Heart right ventricle (tissue), 16 donors: ENCODE data around the gene PRSS16. TPM values are rescaled to one million over a fixed set of nuclear protein-coding genes. Genes with fewer than 3 reads are reported as not detected.

Source experiments
- ATAC-seq, 8 donors: fragments of 200-7000 bp; cut with Tn5 transposase; one replicate each; pipeline ENCODE4 v1.9.1; 2020; ENCODE audit warnings: mild to moderate bottlenecking in 8 of 8, moderate library complexity in 8 of 8, moderate number of reproducible peaks in 1 of 8
- DNase-seq, 2 donors: peaks; one replicate each; pipeline ENCODE4 v3.0.0-alpha.2; 2020
- H3K27ac ChIP-seq, 10 donors: fragments of 200-600 bp; sonication (generic) in 2 of 10; one replicate each; pipeline versions ENCODE4 v1.5.0 to v1.8.0; 2020 to 2022; ENCODE audit warnings: mild to moderate bottlenecking in 3 of 10
- H3K27me3 ChIP-seq, 7 donors: fragments of 200-600 bp; one replicate each; pipeline ENCODE4 v1.8.0; 2021 to 2022; ENCODE audit warnings: mild to moderate bottlenecking in 2 of 7
- H3K36me3 ChIP-seq, 9 donors: fragments of 200-600 bp; sonication (generic) in 1 of 9; one replicate each; pipeline versions ENCODE4 v1.5.0 to v1.8.0; 2020 to 2022; ENCODE audit warnings: mild to moderate bottlenecking in 2 of 9
- H3K4me1 ChIP-seq, 9 donors: fragments of 200-600 bp; sonication (generic) in 1 of 9; one replicate each; pipeline versions ENCODE4 v1.5.0 to v1.8.0; 2020 to 2022; ENCODE audit warnings: mild to moderate bottlenecking in 4 of 9
- H3K4me3 ChIP-seq, 10 donors: fragments of 200-600 bp; sonication (generic) in 2 of 10; one replicate each; pipeline versions ENCODE4 v1.5.0 to v1.8.0; 2020 to 2022; ENCODE audit warnings: mild to moderate bottlenecking in 7 of 10, moderate library complexity in 2 of 10
- H3K9me3 ChIP-seq, 11 donors: fragments of 200-600 bp in 10 of 11; sonication (generic) in 2 of 11; one replicate each; pipeline versions ENCODE4 v1.5.0 to v1.8.0; 2013 to 2022; ENCODE audit warnings: mild to moderate bottlenecking in 2 of 11, control low read depth in 1 of 11, moderate library complexity in 1 of 11
- WGBS, 2 donors: extraction: QIAGEN DNeasy Blood & Tissue Kit; methylation state at CpG; one replicate each; pipeline ENCODE4 v1.1.7; 2013; ENCODE audit warnings: inconsistent platforms in 1 of 2; 5-methylcytosine and 5-hydroxymethylcytosine counted together
- intact Hi-C, 10 donors: fragments of 100-400 bp; cut with DNase I; formaldehyde crosslinking; loops; one replicate each; pipeline versions ENCODE4 v1.11.1 to v1.14.2; 2022
- polyA plus RNA-seq, 2 donors: library from polyadenylated mRNA; stranded (reverse); fragments of 200-250 nt; gene quantifications; one replicate each; pipeline ENCODE4 v1.2.3, GENCODE V29; 2013
- total RNA-seq, 10 donors: library from RNA; stranded (reverse); fragmentation: NEBNext Ultra II Directional in 3 of 10; extraction: Animal tissue kit (Norgen Biotek cat#: 25700) in 3 of 10; gene quantifications; one replicate each; pipeline versions ENCODE4 v1.2.1 to v1.2.4, GENCODE V29; 2021 to 2023
- TF ChIP-seq, protein P1 (sequence below), 9 donors: fragments of 200-600 bp; sonication (generic) in 2 of 9; IDR thresholded peaks; one replicate each; pipeline versions ENCODE4 v1.5.0 to v1.8.0; 2021 to 2022; ENCODE audit warnings: antibody characterized with exemption in 9 of 9, mild to moderate bottlenecking in 5 of 9, moderate library complexity in 1 of 9
- donor health status: Arrhythmogenic right ventricular cardiomyopathy.
- donor health status: ischemic (EF 13 %, LVEDD 7.1; RV severe dilation, severe dysfunction).
- donor health status: healthy with polysubstance abuse.
- donor health status: DM: no; HTN: yes; CAD: no.
- donor health status: DM: no; HTN: no; CAD: no.
- donor health status: ischemic (EF 25% LVEDD 6.9; RV normal size, moderate dysfunction).
- donor health status: ischemic (EF 25% LVEDD 5.7; RV mildly dilated, moderate dysfunction).
- donor health status: healthy.
- donor health status: DM: yes; HTN: yes; CAD: no.
- donor health status: Ischemic cardiomyopathy.
- donor health status: ischemic (EF 35%, LVEDD 5.7; RV mildly dilated, moderate dysfunction).
- donor health status: nonischemic (EF 11% LVEDD 7.7; RV severe dilation, severe dysfunction).
- donor health status: DM: yes; HTN: yes; CAD: no.
- donor health status: PGD.
- donor health status: ischemic (EF 29% LVEDD 5.4; RV normal size, mild dysfunction).
- donor health status: nonischemic (EF 23%, LVEDD 6.1; RV moderate dilation, normal function).

The PRSS16 gene
- total and polyA plus RNA-seq, 12 donors = 0.23 to 0.57 TPM; not detected in 10

DNA sequence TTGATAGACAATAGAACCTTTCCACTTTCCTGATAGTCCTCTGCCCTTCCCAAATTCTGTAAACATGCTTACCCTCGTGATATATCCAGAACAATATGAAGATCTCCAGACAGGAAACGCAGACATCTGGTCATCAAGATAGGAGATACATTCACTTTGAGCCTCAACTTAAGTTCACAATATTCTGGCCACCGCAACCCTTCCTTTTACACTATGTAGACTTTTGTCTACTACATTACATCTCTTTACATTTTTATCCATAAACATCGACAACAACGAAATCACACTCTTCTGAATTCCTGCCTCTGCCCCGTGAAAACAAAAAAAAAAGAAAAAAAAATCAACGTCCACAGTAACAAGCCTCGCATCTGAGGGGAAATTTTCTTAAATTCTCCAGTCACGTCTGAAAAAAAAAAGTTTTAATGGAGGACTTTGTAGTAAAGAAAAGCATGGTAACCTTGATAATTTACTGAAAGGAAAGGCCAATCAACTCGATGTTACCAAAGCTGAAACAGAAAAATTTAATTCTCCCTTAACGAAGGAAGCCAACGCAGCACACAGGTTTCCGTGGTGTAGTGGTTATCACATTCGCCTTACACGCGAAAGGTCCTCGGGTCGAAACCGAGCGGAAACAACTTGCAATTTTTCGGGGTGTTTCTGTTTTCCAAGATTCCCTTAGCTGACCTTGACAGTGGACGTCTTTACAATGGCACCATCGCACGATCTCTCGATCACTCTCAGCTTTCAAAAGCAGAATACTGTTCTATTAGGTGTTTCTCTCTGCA is 42.8 kb downstream of the PRSS16 start:
- no peak for DNase-seq
- TF ChIP-seq, protein P1, sequence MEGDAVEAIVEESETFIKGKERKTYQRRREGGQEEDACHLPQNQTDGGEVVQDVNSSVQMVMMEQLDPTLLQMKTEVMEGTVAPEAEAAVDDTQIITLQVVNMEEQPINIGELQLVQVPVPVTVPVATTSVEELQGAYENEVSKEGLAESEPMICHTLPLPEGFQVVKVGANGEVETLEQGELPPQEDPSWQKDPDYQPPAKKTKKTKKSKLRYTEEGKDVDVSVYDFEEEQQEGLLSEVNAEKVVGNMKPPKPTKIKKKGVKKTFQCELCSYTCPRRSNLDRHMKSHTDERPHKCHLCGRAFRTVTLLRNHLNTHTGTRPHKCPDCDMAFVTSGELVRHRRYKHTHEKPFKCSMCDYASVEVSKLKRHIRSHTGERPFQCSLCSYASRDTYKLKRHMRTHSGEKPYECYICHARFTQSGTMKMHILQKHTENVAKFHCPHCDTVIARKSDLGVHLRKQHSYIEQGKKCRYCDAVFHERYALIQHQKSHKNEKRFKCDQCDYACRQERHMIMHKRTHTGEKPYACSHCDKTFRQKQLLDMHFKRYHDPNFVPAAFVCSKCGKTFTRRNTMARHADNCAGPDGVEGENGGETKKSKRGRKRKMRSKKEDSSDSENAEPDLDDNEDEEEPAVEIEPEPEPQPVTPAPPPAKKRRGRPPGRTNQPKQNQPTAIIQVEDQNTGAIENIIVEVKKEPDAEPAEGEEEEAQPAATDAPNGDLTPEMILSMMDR (IDR thresholded peaks at IDR 0.05) = no peak
- H3K27me3 ChIP-seq = peaks cover 53 to 100% (median 100%) of the 10 kb centered on the region in 7 donors

DNA sequence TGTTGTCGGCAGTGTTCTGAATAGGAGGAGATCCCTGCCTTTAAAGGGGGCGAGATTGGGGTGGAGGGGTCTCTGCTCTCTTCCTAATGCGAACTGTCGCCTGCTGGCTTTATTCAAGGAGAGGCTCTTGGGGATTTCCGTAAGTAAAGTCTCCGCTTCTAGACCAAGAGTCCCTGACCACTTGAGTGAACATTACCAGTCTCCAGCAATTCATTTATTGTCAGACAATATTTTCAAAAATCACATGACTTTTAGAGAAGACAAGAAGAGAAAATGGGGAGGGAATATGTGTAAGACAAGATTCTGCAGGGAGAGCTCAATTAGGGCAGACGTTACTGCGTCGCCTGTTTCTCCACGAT is 43.3 kb downstream of the PRSS16 start:
- TF ChIP-seq, protein P1 (IDR thresholded peaks at IDR 0.05) = no peak
- Histone ChIP-seq H3K4me3 (no peak overlapping the region), H3K4me1 (peaks cover 0 to 4% (median 0%) of the 10 kb centered on the region in 9 donors), H3K9me3 (peaks cover 0 to 31% (median 0%) of the 10 kb centered on the region in 11 donors), H3K36me3 (no peaks in the 10 kb centered on the region), H3K27ac (no peak overlapping the region), H3K27me3 (peaks cover 54 to 100% (median 100%) of the 10 kb centered on the region in 7 donors)
- intact Hi-C loops = no loop called here
- 6 to 10% methylated on average over 10 of the region's 10 CpGs for WGBS, 2 donors
- no peak for ATAC-seq
- DNase-seq = no peak

More for the DNA sequence above, 42.8 kb downstream of the PRSS16 start:
- intact Hi-C loops = no loop called here
- H3K27ac ChIP-seq = no peak overlapping the region
- H3K9me3 ChIP-seq = peaks cover 0 to 31% (median 0%) of the 10 kb centered on the region in 11 donors
- 3 to 5% methylated on average over 25 of the region's 25 CpGs for WGBS, 2 donors
- H3K4me3 ChIP-seq = no peak overlapping the region
- ATAC-seq = no peak
- no peaks in the 10 kb centered on the region for H3K36me3 ChIP-seq
- H3K4me1 ChIP-seq = peaks cover 0 to under 1% (median 0%) of the 10 kb centered on the region in 9 donors

DNA sequence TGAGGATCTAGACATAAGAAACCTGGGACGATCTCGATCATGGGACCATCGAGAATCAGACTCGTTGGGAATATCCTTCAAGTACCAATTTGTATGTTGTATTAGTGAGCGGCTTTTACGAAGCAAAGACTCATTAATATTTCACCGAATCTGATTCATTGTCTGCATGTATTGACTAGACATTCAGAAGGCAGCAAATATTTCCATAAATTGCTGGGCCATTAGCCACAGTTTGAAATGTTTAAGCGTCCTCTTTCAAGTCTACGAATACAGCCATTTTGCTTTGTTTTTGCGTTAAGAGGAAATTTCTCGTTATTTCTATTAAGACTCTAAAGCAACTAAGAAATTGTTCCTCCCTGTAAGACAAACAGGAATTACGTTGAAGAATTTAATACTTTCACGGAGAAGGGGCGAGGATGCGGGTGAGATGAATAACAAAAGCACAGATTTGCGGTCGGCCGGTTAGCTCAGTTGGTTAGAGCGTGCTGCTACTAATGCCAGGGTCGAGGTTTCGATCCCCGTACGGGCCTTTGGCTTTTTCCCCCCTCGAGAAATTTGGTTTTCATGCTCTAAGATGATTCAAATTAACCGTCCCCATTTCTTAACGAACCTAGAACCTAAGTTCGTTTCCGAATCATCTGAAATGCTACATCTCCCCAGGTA is 46.1 kb downstream of the PRSS16 start:
- intact Hi-C loops = no loop called here
- Histone ChIP-seq H3K27me3 (peaks cover 37 to 100% (median 100%) of the 10 kb centered on the region in 7 donors), H3K4me1 (peaks cover 0 to 4% (median 0%) of the 10 kb centered on the region in 9 donors), H3K27ac (no peak overlapping the region), H3K9me3 (peaks cover 0 to 25% (median 0%) of the 10 kb centered on the region in 11 donors), H3K36me3 (no peaks in the 10 kb centered on the region), H3K4me3 (no peak overlapping the region)
- DNase-seq (no peak), ATAC-seq (no peak)
- WGBS, 2 donors = 14 to 15% methylated on average over 28 of the region's 28 CpGs
- TF ChIP-seq, protein P1 (IDR thresholded peaks at IDR 0.05) = no peak

DNA sequence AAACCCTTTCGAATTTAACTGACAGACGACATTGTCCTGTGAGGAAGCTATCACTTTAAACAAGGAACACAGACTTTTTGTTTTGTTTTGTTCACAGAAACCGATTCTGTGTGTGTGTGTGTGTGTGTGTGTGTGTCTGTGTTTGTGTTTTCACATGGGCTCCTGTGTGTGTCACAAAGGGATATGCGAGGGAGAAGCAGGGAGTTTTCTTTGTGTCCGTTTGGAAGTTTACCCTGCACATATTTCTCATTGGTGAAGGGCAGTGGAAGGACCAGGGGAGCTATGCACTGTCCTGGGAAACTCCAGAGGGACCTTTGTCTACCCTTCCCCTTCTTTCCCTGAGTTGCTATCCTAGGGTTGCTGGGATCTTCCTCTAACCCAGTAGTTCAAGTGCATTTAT is 46.9 kb downstream of the PRSS16 start:
- H3K4me1 ChIP-seq = peaks cover 0 to 4% (median 0%) of the 10 kb centered on the region in 9 donors
- peak overlapping the region in 1 of 10 donors; percentile 2 for H3K4me3 ChIP-seq
- no peaks in the 10 kb centered on the region for H3K36me3 ChIP-seq
- H3K27me3 ChIP-seq = peaks cover 29 to 100% (median 100%) of the 10 kb centered on the region in 7 donors
- peaks cover 0 to 25% (median 0%) of the 10 kb centered on the region in 11 donors for H3K9me3 ChIP-seq
- intact Hi-C loops = no loop called here
- 18 to 20% methylated on average over 5 of the region's 5 CpGs for WGBS, 2 donors
- ATAC-seq = no peak
- TF ChIP-seq, protein P1 (IDR thresholded peaks at IDR 0.05) = no peak
- no peak overlapping the region for H3K27ac ChIP-seq
- DNase-seq = no peak
